Motor neuron (in vitro differentiated cells): ENCODE measurements around the gene SHISA5. TPM values are rescaled to one million over a fixed set of nuclear protein-coding genes. Genes with fewer than 3 reads are reported as not detected.

Experiments
- ATAC-seq, 8 experiments: fragments of 200-7000 bp; cut with Tn5 transposase; replicated peaks in 6 of 8; 2 replicates each; pipeline ENCODE4 v1.8.0; 2021; ENCODE audit warnings: mild to moderate bottlenecking in 8 of 8, moderate library complexity in 8 of 8
- H3K27ac ChIP-seq, 2 donors: fragments of 250-450 bp; sonication (Bioruptor Pico); 2 replicates each; pipeline ENCODE4 v1.9.0; 2021; ENCODE audit warnings: antibody characterized with exemption in 2 of 2, mild to moderate bottlenecking in 2 of 2, moderate library complexity in 1 of 2
- H3K4me1 ChIP-seq, 2 donors: fragments of 250-450 bp; sonication (Bioruptor Pico); replicated peaks in 1 of 2; 2 replicates each; pipeline ENCODE4 v1.6.1; 2021; ENCODE audit warnings: antibody characterized with exemption in 2 of 2, mild to moderate bottlenecking in 2 of 2, moderate library complexity in 1 of 2
- H3K4me3 ChIP-seq, 5 donors: fragments of 250-450 bp; sonication (Bioruptor Pico); 2 replicates each; pipeline ENCODE4 v1.9.0; 2021; ENCODE audit warnings: antibody characterized with exemption in 5 of 5, mild to moderate bottlenecking in 5 of 5, moderate library complexity in 4 of 5
- WGBS, 10 experiments: fragments of 450-650 bp; shearing (Covaris generic); methylation state at CpG; one replicate each; pipeline ENCODE4 v1.0.0; 2022; 5-methylcytosine and 5-hydroxymethylcytosine counted together
- in situ Hi-C, 9 experiments: fragments of 400-800 bp; cut with MboI; loops; one replicate each; pipeline ENCODE4 v1.15.0; 2021; ENCODE audit warnings: low sequenced_read_pairs in 9 of 9, low pct_unique_long_range_greater_than_20kb in 2 of 9; ENCODE audit not compliant: unreplicated experiment in 9 of 9
- total RNA-seq, 8 experiments: library from RNA; unstranded; fragments of 300-600 nt; gene quantifications; 2 replicates each; pipeline versions ENCODE4 v1.2.3 to v1.2.4, GENCODE V29; 2022

Gene SHISA5
- total RNA-seq, 8 experiments from 2014 or later = 70.4 to 252 (median 93.4) TPM

GRCh38 chr3:48516571-48516970 is 12.6 kb upstream of the SHISA5 start:
- Histone ChIP-seq H3K4me3 (no peak overlapping the region), H3K4me1 (no peaks in the 10 kb centered on the region), H3K27ac (no peak overlapping the region)
- ATAC-seq = peak in 2 of 8 experiments; percentile 53 to 59
- WGBS, 10 experiments = 88 to 90% (median 90%) methylated on average over 2 to 5 of the region's 8 CpGs; no CpG with 5 or more reads in 6 of the 10 experiments
- in situ Hi-C loops = no loop called here

DNA sequence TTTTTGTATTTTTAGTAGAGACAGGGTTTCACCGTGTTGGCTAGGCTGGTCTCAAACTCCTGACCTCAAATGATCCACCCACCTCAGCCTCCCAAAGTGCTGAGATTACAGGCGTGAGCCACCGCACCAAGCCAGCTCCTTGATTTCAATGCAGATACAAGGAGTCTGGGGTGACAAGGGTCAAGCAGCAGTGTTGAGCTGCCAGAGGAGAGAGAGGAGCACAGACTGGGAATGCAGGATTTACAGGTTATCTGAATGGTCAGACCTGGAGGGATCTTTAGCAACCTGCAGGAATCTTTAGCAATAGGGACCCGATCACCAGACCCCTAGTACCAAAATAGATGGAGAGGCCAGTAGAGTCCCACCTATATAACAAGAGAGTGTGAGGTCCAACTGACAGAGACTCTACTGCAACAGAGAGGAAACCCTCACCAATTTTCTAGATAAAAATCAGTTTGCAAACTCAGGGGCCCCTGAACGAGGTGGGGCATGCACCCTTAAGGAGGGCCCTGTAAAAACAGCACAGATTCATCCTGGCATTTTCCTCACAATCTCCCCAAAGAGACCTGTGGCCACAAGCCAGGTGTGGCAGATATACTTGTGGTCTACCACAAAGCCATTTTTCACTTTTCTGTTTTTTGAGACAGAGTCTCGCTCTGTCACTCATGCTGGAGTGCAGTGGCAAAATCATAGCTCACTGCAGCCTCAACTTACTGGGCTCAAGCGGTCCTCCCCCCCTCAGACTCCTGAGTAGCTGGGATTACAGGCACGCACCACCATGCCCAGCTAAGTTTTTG is 10.7 kb upstream of the SHISA5 start:
- Histone ChIP-seq H3K4me3 (no peak overlapping the region), H3K4me1 (no peaks in the 10 kb centered on the region), H3K27ac (no peak overlapping the region)
- in situ Hi-C loops = no loop called here
- ATAC-seq = no peak
- 40 to 100% (median 96%) methylated on average over 1 to 5 of the region's 8 CpGs; no CpG with 5 or more reads in 3 of the 10 experiments for WGBS, 10 experiments

GRCh38 chr3:48511551-48511950 is 7.6 kb upstream of the SHISA5 start:
- WGBS, 10 experiments = 31 to 94% (median 84%) methylated on average over 1 to 4 of the region's 4 CpGs; no CpG with 5 or more reads in 2 of the 10 experiments
- Histone ChIP-seq H3K4me3 (no peak overlapping the region), H3K4me1 (no peaks in the 10 kb centered on the region), H3K27ac (no peak overlapping the region)
- in situ Hi-C loops = no loop called here
- ATAC-seq = no peak

- H3K4me1 ChIP-seq = peaks cover 0 to 11% of the 10 kb centered on the region in 2 donors
- WGBS, 10 experiments = 0 to 93% (median 47%) methylated on average over 1 to 6 of the region's 10 CpGs; no CpG with 5 or more reads in 1 of the 10 experiments
- no peak overlapping the region for H3K27ac ChIP-seq
- ATAC-seq = peak; percentile 12 to 79 (median 40)
- H3K4me3 ChIP-seq = no peak overlapping the region
- in situ Hi-C loops = no loop called here
Observed at GRCh38 chr3:48507256-48508061, 3.5 kb upstream of the SHISA5 start.

DNA sequence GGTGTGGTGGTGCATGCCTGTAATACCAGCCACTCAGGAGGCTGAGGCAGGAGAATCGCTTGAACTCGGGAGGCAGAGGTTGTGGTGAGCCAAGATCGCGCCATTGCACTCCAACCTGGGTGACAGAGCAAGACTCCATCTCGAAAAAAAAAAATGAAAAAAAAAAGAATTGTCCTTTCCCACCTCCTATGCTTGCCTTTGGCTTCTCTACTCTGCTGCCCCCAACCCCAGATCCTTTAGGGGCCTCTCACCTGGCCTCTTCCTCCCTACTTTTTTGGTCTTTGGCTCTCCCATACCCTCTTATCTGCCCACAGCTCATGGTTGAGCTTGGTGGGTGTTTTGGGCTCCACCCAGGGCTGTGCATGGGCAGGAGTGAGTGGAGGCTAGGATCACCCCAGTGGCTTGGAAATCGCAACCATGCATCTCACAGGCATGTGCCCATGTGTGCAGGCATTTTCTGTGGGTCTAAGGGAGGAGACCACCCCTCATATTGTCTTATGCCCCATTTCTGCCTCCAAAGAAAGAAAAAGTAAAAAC is 2.1 kb upstream of the SHISA5 start:
- Histone ChIP-seq H3K4me3 (no peak overlapping the region), H3K4me1 (peaks cover 0 to 11% of the 10 kb centered on the region in 2 donors), H3K27ac (no peak overlapping the region)
- 78 to 100% (median 97%) methylated on average over 1 to 3 of the region's 6 CpGs; no CpG with 5 or more reads in 6 of the 10 experiments for WGBS, 10 experiments
- in situ Hi-C loops = no loop called here
- no peak for ATAC-seq

DNA sequence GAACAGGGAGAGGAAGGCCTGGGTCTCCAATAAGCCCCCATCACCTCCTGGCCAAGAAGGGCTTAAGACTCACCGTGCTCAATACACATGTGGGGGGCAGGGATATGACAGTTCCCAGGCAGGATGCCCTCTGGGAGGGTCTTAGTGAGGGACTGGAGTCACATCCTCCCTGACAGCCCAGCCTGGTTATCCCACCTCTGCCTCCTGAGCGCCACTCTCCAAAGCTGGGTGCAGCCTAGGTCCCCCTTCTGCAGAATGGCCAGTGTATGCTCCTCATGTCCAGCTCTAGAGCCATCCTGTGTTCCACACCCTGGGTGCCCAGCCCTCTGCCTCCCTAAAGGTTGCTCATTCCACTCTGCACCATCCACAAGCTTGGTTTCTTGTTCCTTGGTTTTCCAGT is 1.2 kb upstream of the SHISA5 start:
- no peak overlapping the region for H3K4me3 ChIP-seq
- 20 to 100% (median 40%) methylated on average over 1 of the region's 2 CpGs; no CpG with 5 or more reads in 7 of the 10 experiments for WGBS, 10 experiments
- peaks cover 0 to 11% of the 10 kb centered on the region in 2 donors for H3K4me1 ChIP-seq
- no peak overlapping the region for H3K27ac ChIP-seq
- in situ Hi-C loops = no loop called here
- ATAC-seq = no peak

- peak overlapping the region; percentile 36 to 52 (median 47) for H3K4me3 ChIP-seq
- in situ Hi-C loops = no loop called here
- 0 to 38% (median 17%) methylated on average over 1 to 6 of the region's 26 CpGs; no CpG with 5 or more reads in 7 of the 10 experiments for WGBS, 10 experiments
- peaks cover 0 to 11% of the 10 kb centered on the region in 2 donors for H3K4me1 ChIP-seq
- H3K27ac ChIP-seq = peak overlapping the region in 1 of 2 donors; percentile 13
- ATAC-seq = peak; percentile 8 to 52 (median 46)
Observed at GRCh38 chr3:48503401-48504050, 448 bp downstream of the SHISA5 start.

DNA sequence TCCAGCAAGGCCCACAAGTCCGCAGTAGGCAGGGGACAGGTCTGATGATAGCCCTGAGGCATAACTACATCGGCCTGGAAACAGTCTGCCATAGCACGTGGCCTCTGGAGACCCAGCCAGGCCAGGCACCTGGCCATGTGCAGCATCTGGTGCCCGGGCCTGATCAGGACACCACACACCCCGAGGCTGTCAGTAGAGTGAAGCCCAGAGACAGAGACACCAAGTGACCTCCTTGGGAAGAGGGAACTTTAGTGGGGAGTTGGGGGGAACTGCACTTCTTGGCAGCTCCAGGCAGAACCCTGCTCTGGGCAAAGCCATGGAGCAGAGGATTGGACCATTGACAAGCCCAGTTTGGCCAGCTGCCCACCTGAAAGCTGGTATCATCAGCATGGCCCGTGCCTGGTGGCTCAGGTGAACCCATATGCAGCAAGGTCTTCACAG is 1.2 kb downstream of the SHISA5 start:
- peaks cover 0 to 11% of the 10 kb centered on the region in 2 donors for H3K4me1 ChIP-seq
- in situ Hi-C loops = no loop called here
- H3K4me3 ChIP-seq = no peak overlapping the region
- no peak overlapping the region for H3K27ac ChIP-seq
- WGBS, 10 experiments = 20 to 100% (median 65%) methylated on average over 1 to 2 of the region's 6 CpGs; no CpG with 5 or more reads in 6 of the 10 experiments
- no peak for ATAC-seq

DNA sequence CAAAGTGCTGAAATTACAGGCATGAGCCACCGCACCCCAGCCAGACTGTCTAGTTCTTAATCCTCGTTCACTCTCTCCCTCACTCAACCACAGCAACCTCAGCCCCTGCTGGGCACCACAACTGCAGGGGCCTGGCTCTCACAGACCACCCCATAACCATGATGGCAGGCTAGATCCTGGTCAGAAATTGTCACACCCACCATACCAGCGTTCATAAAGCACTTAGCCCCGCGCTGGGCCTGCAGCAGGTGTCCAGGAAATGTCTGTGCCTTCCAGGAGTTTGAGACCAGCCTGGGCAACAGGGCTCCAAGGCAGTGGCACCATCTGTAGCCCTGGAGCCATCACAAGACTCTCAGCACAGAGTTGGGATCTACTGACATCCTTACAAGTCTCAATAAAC is 1.9 kb downstream of the SHISA5 start:
- in situ Hi-C loops = no loop called here
- no peak for ATAC-seq
- Histone ChIP-seq H3K27ac (no peak overlapping the region), H3K4me1 (peaks cover 0 to 11% of the 10 kb centered on the region in 2 donors), H3K4me3 (no peak overlapping the region)
- WGBS, 10 experiments = 80 to 96% (median 83%) methylated on average over 2 to 5 of the region's 5 CpGs; no CpG with 5 or more reads in 5 of the 10 experiments

- Histone ChIP-seq H3K27ac (no peak overlapping the region), H3K4me1 (peaks cover 0 to 11% of the 10 kb centered on the region in 2 donors), H3K4me3 (no peak overlapping the region)
- WGBS, 10 experiments = 44 to 93% (median 75%) methylated on average over 2 to 4 of the region's 7 CpGs; no CpG with 5 or more reads in 7 of the 10 experiments
- in situ Hi-C loops = no loop called here
- ATAC-seq = no peak
Observed at GRCh38 chr3:48501196-48501595, 2.8 kb downstream of the SHISA5 start.

DNA sequence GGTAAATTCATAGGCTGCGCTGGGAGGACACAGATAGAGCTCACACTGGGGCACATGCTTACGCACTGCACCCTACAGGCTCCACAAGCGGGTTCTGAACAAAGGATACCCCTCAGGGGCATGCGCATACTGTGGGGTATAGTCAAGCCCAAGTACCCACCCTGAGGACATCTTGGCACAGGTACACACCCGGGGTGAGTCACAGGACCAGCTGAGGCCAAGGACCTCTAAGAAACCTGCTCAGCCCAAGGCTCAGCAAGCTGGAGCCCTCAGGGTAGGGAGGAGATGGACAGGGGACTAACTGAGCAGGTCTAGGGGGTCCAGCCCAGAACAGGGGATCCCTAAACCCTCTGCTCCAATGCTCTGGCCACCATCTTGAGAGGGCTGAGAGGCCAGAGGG is 3.3 kb downstream of the SHISA5 start:
- in situ Hi-C loops = no loop called here

DNA sequence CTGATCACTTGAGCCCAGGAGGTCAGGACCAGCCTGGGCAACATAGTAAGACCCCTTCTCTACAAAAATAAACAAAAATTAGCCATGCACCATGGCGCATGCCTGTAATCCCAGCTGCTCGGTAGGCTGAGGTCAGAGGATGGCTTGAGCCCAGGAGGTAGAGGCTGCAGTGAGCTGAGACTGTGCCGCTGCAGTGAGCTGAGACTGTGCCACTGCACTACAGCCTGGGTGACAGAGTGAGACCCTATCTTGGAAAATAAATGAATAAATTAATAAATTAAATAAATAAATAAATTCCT is 10.8 kb downstream of the SHISA5 start:
- no peak overlapping the region for H3K27ac ChIP-seq
- in situ Hi-C loops = no loop called here
- H3K4me1 ChIP-seq = no peaks in the 10 kb centered on the region
- no peak for ATAC-seq
- no peak overlapping the region for H3K4me3 ChIP-seq
- WGBS, 10 experiments = 83 to 100% (median 90%) methylated on average over 1 to 2 of the region's 3 CpGs; no CpG with 5 or more reads in 6 of the 10 experiments

More for the DNA sequence above, 3.3 kb downstream of the SHISA5 start:
- no peak overlapping the region for H3K27ac ChIP-seq
- H3K4me3 ChIP-seq = no peak overlapping the region
- ATAC-seq = peak in 2 of 8 experiments; percentile 3 to 11
- peaks cover 0 to 11% of the 10 kb centered on the region in 2 donors for H3K4me1 ChIP-seq
- WGBS, 10 experiments = 83 to 100% (median 93%) methylated on average over 1 to 4 of the region's 5 CpGs; no CpG with 5 or more reads in 5 of the 10 experiments
